HG03354 (cell line): ENCODE results near the gene ARHGAP20.
"Not testable (repeated sequence)": the region's sequence is repeated elsewhere in the genome, so short reads cannot be mapped to it uniquely, and the experiment has no call there.

Experiments
- ATAC-seq: cut with Tn5 transposase; IDR thresholded peaks from one replicate; pipeline ENCODE4 v1.9.1; 2021; ENCODE audit warnings: mild to moderate bottlenecking; ENCODE audit not compliant: unreplicated experiment, poor library complexity, severe bottlenecking

Gene ARHGAP20

GRCh38 chr11:110621826-110622225 lies 90.4 kb downstream of the ARHGAP20 start:
- ATAC-seq = no peak

GRCh38 chr11:110619366-110619765 lies 92.9 kb downstream of the ARHGAP20 start:
- not testable (repeated sequence) for ATAC-seq

GRCh38 chr11:110614031-110614430 lies 98.2 kb downstream of the ARHGAP20 start:
- no peak for ATAC-seq

GRCh38 chr11:110613197-110613918 lies 98.9 kb downstream of the ARHGAP20 start:
- no peak for ATAC-seq

- ATAC-seq = no peak
Observed at GRCh38 chr11:110606415-110606814, 105.8 kb downstream of the ARHGAP20 start.

- ATAC-seq = no peak
Observed at GRCh38 chr11:110601936-110602335, 110.3 kb downstream of the ARHGAP20 start.

GRCh38 chr11:110600322-110600721 lies 111.9 kb downstream of the ARHGAP20 start:
- no peak for ATAC-seq

- no peak for ATAC-seq
Observed at GRCh38 chr11:110599207-110599606, 113.0 kb downstream of the ARHGAP20 start.

GRCh38 chr11:110598725-110599124 lies 113.5 kb downstream of the ARHGAP20 start:
- no peak for ATAC-seq

- no peak for ATAC-seq
Observed at GRCh38 chr11:110587972-110588371, 124.3 kb downstream of the ARHGAP20 start.

- ATAC-seq = no peak
Observed at GRCh38 chr11:110587129-110587528, 125.1 kb downstream of the ARHGAP20 start.

- no peak for ATAC-seq
Observed at GRCh38 chr11:110584150-110584549, 128.1 kb downstream of the ARHGAP20 start.

GRCh38 chr11:110582728-110583432 lies 129.4 kb downstream of the ARHGAP20 start:
- no peak for ATAC-seq

GRCh38 chr11:110580571-110580970 lies 131.7 kb downstream of the ARHGAP20 start:
- no peak for ATAC-seq

GRCh38 chr11:110573411-110573810 lies 138.8 kb downstream of the ARHGAP20 start:
- no peak for ATAC-seq

GRCh38 chr11:110571081-110571720 lies 141.0 kb downstream of the ARHGAP20 start:
- no peak for ATAC-seq

- no peak for ATAC-seq
Observed at GRCh38 chr11:110566577-110566976, 145.7 kb downstream of the ARHGAP20 start.

- ATAC-seq = no peak
Observed at GRCh38 chr11:110565357-110566336, 146.6 kb downstream of the ARHGAP20 start.

GRCh38 chr11:110564676-110565356 lies 147.4 kb downstream of the ARHGAP20 start:
- ATAC-seq = no peak
